SH-SY5Y (cell line): ENCODE results near the gene KBTBD2.

Experiments used
- GATA2 ChIP-seq: IDR thresholded peaks from 2 replicates; pipeline ENCODE4 v1.6.1; 2011; ENCODE audit warnings: mild to moderate bottlenecking, low read depth, low read length
- GATA3 ChIP-seq: IDR thresholded peaks from 2 replicates; pipeline ENCODE4 v1.6.1; 2011; ENCODE audit warnings: low read depth, mild to moderate bottlenecking, low read length, moderate library complexity

- TF ChIP-seq GATA2, result no peak
- TF ChIP-seq GATA3, result no peak
These were observed 2.2 kb upstream of the KBTBD2 start for GRCh38 chr7:32893722-32894121.
